Liver (tissue), 9 donors: Measurements from ENCODE around the gene CLCA1. TPM values are rescaled to one million over a fixed set of nuclear protein-coding genes. Genes with fewer than 3 reads are reported as not detected.

Experiments
- DNase-seq: peaks from one replicate; pipeline ENCODE4 v3.0.0-alpha.2; 2017; ENCODE audit warnings: low spot score
- H3K27ac ChIP-seq, 2 donors: one replicate each; pipeline ENCODE4 v1.7.0; 2013; ENCODE audit warnings: inconsistent platforms in 2 of 2, low read length in 2 of 2, control low read depth in 1 of 2, low read depth in 1 of 2, mild to moderate bottlenecking in 1 of 2
- H3K27me3 ChIP-seq, 4 donors: one replicate each; pipeline versions ENCODE4 v1.6.1 to v1.7.0; 2013; ENCODE audit warnings: low read length in 3 of 4, inconsistent platforms in 1 of 4, mild to moderate bottlenecking in 1 of 4, moderate library complexity in 1 of 4; ENCODE audit not compliant: control insufficient read depth in 4 of 4, insufficient read depth in 4 of 4
- H3K36me3 ChIP-seq, 4 donors: one replicate each; pipeline versions ENCODE4 v1.6.1 to v1.7.0; 2013; ENCODE audit warnings: low read length in 3 of 4, mild to moderate bottlenecking in 3 of 4, low read depth in 1 of 4, moderate library complexity in 1 of 4; ENCODE audit not compliant: control insufficient read depth in 4 of 4, insufficient read depth in 3 of 4
- H3K4me1 ChIP-seq, 4 donors: one replicate each; pipeline versions ENCODE4 v1.6.1 to v1.7.0; 2013; ENCODE audit warnings: low read length in 3 of 4, mild to moderate bottlenecking in 3 of 4, moderate library complexity in 1 of 4; ENCODE audit not compliant: control insufficient read depth in 4 of 4, insufficient read depth in 4 of 4
- H3K4me3 ChIP-seq, 3 donors: one replicate each; pipeline versions ENCODE4 v1.6.1 to v1.7.0; 2013; ENCODE audit warnings: low read length in 3 of 3, control low read depth in 1 of 3, low read depth in 1 of 3, mild to moderate bottlenecking in 1 of 3
- H3K9ac ChIP-seq, 2 donors: one replicate each; pipeline ENCODE4 v1.7.0; 2013; ENCODE audit warnings: low read length in 2 of 2, mild to moderate bottlenecking in 2 of 2, moderate library complexity in 2 of 2, control low read depth in 1 of 2, low read depth in 1 of 2
- H3K9me3 ChIP-seq, 4 donors: one replicate each; pipeline versions ENCODE4 v1.6.1 to v1.7.0; 2013; ENCODE audit warnings: low read length in 3 of 4; ENCODE audit not compliant: control insufficient read depth in 4 of 4
- ATF3 ChIP-seq: IDR thresholded peaks from 2 replicates; pipeline ENCODE4 v1.6.1; 2016; ENCODE audit warnings: antibody characterized with exemption
- CTCF ChIP-seq: fragments of 150-350 bp; IDR thresholded peaks from 2 replicates; pipeline ENCODE4 v1.5.1; 2017; ENCODE audit warnings: improper control_type of control experiment, low read depth, low read length; ENCODE audit not compliant: missing input control
- FOXA1 ChIP-seq: IDR thresholded peaks from 2 replicates; pipeline ENCODE4 v1.6.1; 2016; ENCODE audit warnings: antibody characterized with exemption
- FOXA2 ChIP-seq: IDR thresholded peaks from 2 replicates; pipeline ENCODE4 v1.6.1; 2016; ENCODE audit warnings: antibody characterized with exemption
- GABPA ChIP-seq, 2 donors: IDR thresholded peaks in 1 of 2; conservative IDR thresholded peaks in 1 of 2; 2 replicates each; pipeline ENCODE4 v1.6.1; 2016; ENCODE audit warnings: antibody characterized with exemption in 2 of 2, mild to moderate bottlenecking in 1 of 2, moderate library complexity in 1 of 2
- HNF4A ChIP-seq, 2 donors: conservative IDR thresholded peaks; 2 replicates each; pipeline ENCODE4 v1.6.1; 2016; ENCODE audit warnings: antibody characterized with exemption in 2 of 2, mild to moderate bottlenecking in 2 of 2
- HNF4G ChIP-seq: IDR thresholded peaks from 2 replicates; pipeline ENCODE4 v1.6.1; 2016; ENCODE audit warnings: antibody characterized with exemption
- RAD21 ChIP-seq, 2 donors: IDR thresholded peaks; 2 replicates each; pipeline ENCODE4 v1.6.1; 2016; ENCODE audit warnings: antibody characterized with exemption in 2 of 2, mild to moderate bottlenecking in 2 of 2
- REST ChIP-seq: IDR thresholded peaks from 2 replicates; pipeline ENCODE4 v1.6.1; 2016; ENCODE audit warnings: antibody characterized with exemption, mild to moderate bottlenecking
- SP1 ChIP-seq: IDR thresholded peaks from 2 replicates; pipeline ENCODE4 v1.6.1; 2018; ENCODE audit warnings: antibody characterized with exemption, mild to moderate bottlenecking
- YY1 ChIP-seq: IDR thresholded peaks from 2 replicates; pipeline ENCODE4 v1.6.1; 2016; ENCODE audit warnings: antibody characterized with exemption, mild to moderate bottlenecking
- WGBS: extraction: QIAGEN DNeasy Blood & Tissue Kit; methylation state at CpG from one replicate; pipeline ENCODE4 v1.1.7; 2013; 5-methylcytosine and 5-hydroxymethylcytosine counted together
- polyA plus RNA-seq, 2 donors: library from polyadenylated mRNA; stranded (reverse) in 1 of 2; unstranded in 1 of 2; fragments of 200-250 nt in 1 of 2; fragments of >200 nt in 1 of 2; fragmentation: Nextera tagmentation in 1 of 2; extraction: Ambion mirVana in 1 of 2; gene quantifications; one replicate each; pipeline versions ENCODE4 v1.2.1 to v1.2.3, GENCODE V29; 2013 to 2015
- total RNA-seq, 2 donors: library from RNA; depleted of rRNA; stranded (reverse); fragments of >200 nt; gene quantifications; one replicate each; pipeline ENCODE4 v1.2.3, GENCODE V29; 2014
- donor health status: healthy.
- donor health status: healthy.
- donor health status: healthy.
- donor health status: healthy.
- donor health status: healthy.

Gene CLCA1
- total and polyA plus RNA-seq, 4 donors, result not detected

GRCh38 chr1:86419277-86419903, 49.3 kb upstream of the CLCA1 start:
- Histone ChIP-seq H3K27ac (no peak overlapping the region), H3K36me3 (no peaks in the 10 kb centered on the region), H3K4me1 (no peaks in the 10 kb centered on the region), H3K27me3 (peaks cover 0 to 2% (median 0%) of the 10 kb centered on the region in 4 donors), H3K4me3 (no peak overlapping the region), H3K9me3 (no peaks in the 10 kb centered on the region), H3K9ac (no peak overlapping the region)
- no peak for DNase-seq
- WGBS, result 53% methylated on average over 4 of the region's 4 CpGs
- TF ChIP-seq HNF4G, result no peak
- TF ChIP-seq CTCF, result peak; percentile 9
- no peak for TF ChIP-seq HNF4A (conservative IDR thresholded peaks at IDR 0.05)
- TF ChIP-seq FOXA2, result no peak
- peak; percentile 55 to 63 for TF ChIP-seq RAD21 (IDR thresholded peaks at IDR 0.05)
- TF ChIP-seq YY1, result no peak

- H3K27ac ChIP-seq, result no peak overlapping the region
- no peak overlapping the region for H3K4me3 ChIP-seq
- H3K36me3 ChIP-seq, result no peaks in the 10 kb centered on the region
- peaks cover 0 to 5% (median 0%) of the 10 kb centered on the region in 4 donors for H3K27me3 ChIP-seq
- H3K4me1 ChIP-seq, result no peaks in the 10 kb centered on the region
- TF ChIP-seq SP1 (no peak), YY1 (no peak), FOXA1 (no peak), FOXA2 (no peak), ATF3 (no peak), REST (no peak), GABPA (IDR thresholded peaks at IDR 0.05 in 1 of 2, conservative IDR thresholded peaks at IDR 0.05 in 1 of 2) (no peak), CTCF (no peak)
- H3K9ac ChIP-seq, result no peak overlapping the region
- no peaks in the 10 kb centered on the region for H3K9me3 ChIP-seq
- no peak for DNase-seq
- WGBS, result 68% methylated on average over 7 of the region's 7 CpGs
These were observed 47.0 kb upstream of the CLCA1 start for GRCh38 chr1:86421601-86422280.
